ENCODE measurements around the gene NID1.
"Not testable (repeated sequence)": the region's sequence is repeated elsewhere in the genome, so short reads cannot be mapped to it uniquely, and the experiment has no call there.

Gene NID1

DNA sequence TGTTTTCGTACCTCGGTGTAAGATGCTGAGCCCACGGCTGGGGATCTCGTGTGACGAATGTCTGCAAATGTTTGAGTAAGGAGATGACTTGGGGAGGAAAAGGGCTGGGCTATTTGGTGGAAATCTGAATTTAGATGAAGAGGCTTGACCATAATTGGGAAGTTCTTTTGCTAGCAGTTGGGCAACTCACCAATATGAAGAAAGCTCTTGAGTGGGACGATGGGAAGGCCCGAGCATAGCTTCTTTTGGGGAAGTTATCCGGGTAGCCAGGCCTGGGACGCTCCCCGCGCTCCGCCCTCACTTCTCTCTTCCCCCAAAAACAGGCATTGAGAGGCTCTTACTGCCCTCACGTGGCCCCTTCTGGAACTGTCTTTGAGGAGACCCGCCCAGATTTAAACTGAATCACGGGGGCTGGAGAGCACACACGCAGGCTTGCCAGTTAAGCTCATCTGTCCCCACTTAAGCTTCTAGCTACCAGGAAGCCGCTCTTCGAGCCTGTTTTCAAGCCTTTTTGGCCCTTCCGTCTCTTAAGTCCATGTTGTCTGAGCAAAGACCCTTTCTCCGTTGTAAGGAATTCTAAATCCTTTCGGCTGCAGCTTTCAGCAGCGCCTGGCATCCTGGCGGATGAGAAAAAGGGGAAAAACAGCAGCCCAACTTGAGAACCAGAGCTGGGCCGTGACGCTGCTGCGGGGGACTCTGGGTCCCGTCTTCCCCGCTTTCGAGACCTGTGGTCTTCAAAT lies 93.1 kb downstream of the NID1 start:
- peaks cover 5% of the 10 kb centered on the region for H3K27me3 ChIP-seq (ENCODE audit: insufficient read depth, low read length, poor library complexity)
- H3K9ac ChIP-seq (ENCODE audit: low read depth, low read length) = no peak overlapping the region
- DNase-seq = peak; percentile 76
- H3K4me2 ChIP-seq (ENCODE audit: insufficient read depth, low read length) = peak overlapping the region; percentile 24
- 0 out of 2 replicates have a peak, but pooled peaks cover 4% of the 10 kb centered on the region for H3K4me1 ChIP-seq (ENCODE audit: insufficient read depth, low read length)
- no peak overlapping the region for H2AFZ ChIP-seq (ENCODE audit: low read depth, low read length)
- no peaks in the 10 kb centered on the region for H3K79me2 ChIP-seq (ENCODE audit: insufficient read depth, low read length)
- no peaks in the 10 kb centered on the region for H3K36me3 ChIP-seq (ENCODE audit: insufficient read depth, low read length)
- TF ChIP-seq EZH2 (IDR thresholded peaks at IDR 0.05; ENCODE audit: borderline replicate concordance, low read depth, low read length, severe bottlenecking) = no peak
- peak; percentile 77 for TF ChIP-seq CTCF (IDR thresholded peaks at IDR 0.05; ENCODE audit: borderline replicate concordance, extremely low read depth, low read length, poor library complexity, severe bottlenecking)
- H3K27ac ChIP-seq (ENCODE audit: low read length) = no peak overlapping the region
- no peak overlapping the region for H3K4me3 ChIP-seq (ENCODE audit: low read depth in 1 of 2, low read length in 2 of 2)
- peak; percentile 98 for ATAC-seq (ENCODE audit: insufficient read depth, low read depth)
- no peaks in the 10 kb centered on the region for H4K20me1 ChIP-seq (ENCODE audit: insufficient read depth, low read length)
- H3K9me3 ChIP-seq (ENCODE audit: insufficient read depth, low read length, severe bottlenecking) = no peaks in the 10 kb centered on the region

DNA sequence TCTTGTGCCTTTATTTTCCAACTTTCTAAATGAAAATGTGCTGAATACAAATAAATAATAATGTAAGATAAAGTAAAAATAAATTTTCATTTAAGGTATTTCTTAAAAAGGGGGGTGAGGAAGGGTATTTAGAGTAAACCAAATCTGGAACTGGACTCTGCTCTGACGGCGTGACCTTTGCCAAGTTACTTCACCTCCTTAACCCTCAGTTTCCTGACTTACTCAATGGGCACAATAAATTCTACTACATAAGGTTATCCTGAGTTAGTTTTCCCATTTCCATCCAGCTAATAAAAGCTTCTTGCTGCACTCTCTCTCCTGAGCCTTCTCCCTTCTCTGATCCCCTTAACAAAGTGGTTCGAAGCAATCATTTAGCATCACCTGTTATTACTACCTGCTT lies 93.9 kb downstream of the NID1 start:
- H3K4me3 ChIP-seq (ENCODE audit: low read depth in 1 of 2, low read length in 2 of 2) = no peak overlapping the region
- no peak for ATAC-seq (ENCODE audit: insufficient read depth, low read depth)
- no peak for TF ChIP-seq CTCF (IDR thresholded peaks at IDR 0.05; ENCODE audit: borderline replicate concordance, extremely low read depth, low read length, poor library complexity, severe bottlenecking)
- no peak for TF ChIP-seq EZH2 (IDR thresholded peaks at IDR 0.05; ENCODE audit: borderline replicate concordance, low read depth, low read length, severe bottlenecking)
- no peaks in the 10 kb centered on the region for H3K9me3 ChIP-seq (ENCODE audit: insufficient read depth, low read length, severe bottlenecking)
- no peak overlapping the region for H3K9ac ChIP-seq (ENCODE audit: low read depth, low read length)
- H3K27me3 ChIP-seq (ENCODE audit: insufficient read depth, low read length, poor library complexity) = peaks cover 5% of the 10 kb centered on the region
- no peak overlapping the region for H3K4me2 ChIP-seq (ENCODE audit: insufficient read depth, low read length)
- H2AFZ ChIP-seq (ENCODE audit: low read depth, low read length) = no peak overlapping the region
- no peak for DNase-seq
- no peak overlapping the region for H3K27ac ChIP-seq (ENCODE audit: low read length)
- H4K20me1 ChIP-seq (ENCODE audit: insufficient read depth, low read length) = no peaks in the 10 kb centered on the region
- 0 out of 2 replicates have a peak, but pooled peaks cover 4% of the 10 kb centered on the region for H3K4me1 ChIP-seq (ENCODE audit: insufficient read depth, low read length)
- H3K79me2 ChIP-seq (ENCODE audit: insufficient read depth, low read length) = no peaks in the 10 kb centered on the region
- no peaks in the 10 kb centered on the region for H3K36me3 ChIP-seq (ENCODE audit: insufficient read depth, low read length)

DNA sequence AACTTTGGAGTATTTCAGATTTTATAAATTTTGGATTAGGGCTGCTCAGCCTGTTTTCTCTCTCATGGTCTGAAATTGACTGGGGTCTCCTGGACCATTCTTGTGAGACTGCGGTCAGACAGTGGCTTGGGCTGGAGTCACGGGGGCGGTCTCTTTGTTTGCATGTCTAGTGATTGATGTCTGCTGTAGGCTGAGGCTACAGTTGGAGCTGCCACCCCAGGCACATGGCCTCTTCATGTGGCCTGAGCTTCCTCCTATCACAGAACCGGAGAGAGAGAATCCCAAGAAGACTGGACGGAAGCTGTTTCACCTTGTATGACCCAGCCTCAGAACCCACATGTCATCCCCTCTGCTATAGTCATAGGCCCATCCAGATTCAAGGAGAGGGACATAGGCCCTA lies 96.1 kb downstream of the NID1 start:
- Histone ChIP-seq H3K79me2 (ENCODE audit: insufficient read depth, low read length) (no peaks in the 10 kb centered on the region), H3K4me2 (ENCODE audit: insufficient read depth, low read length) (no peak overlapping the region), H3K27me3 (ENCODE audit: insufficient read depth, low read length, poor library complexity) (peaks cover 5% of the 10 kb centered on the region), H3K4me3 (ENCODE audit: low read depth in 1 of 2, low read length in 2 of 2) (no peak overlapping the region), H3K36me3 (ENCODE audit: insufficient read depth, low read length) (no peaks in the 10 kb centered on the region), H3K9me3 (ENCODE audit: insufficient read depth, low read length, severe bottlenecking) (no peaks in the 10 kb centered on the region), H3K27ac (ENCODE audit: low read length) (no peak overlapping the region), H3K9ac (ENCODE audit: low read depth, low read length) (no peak overlapping the region), H3K4me1 (ENCODE audit: insufficient read depth, low read length) (0 out of 2 replicates have a peak, but pooled peaks cover 4% of the 10 kb centered on the region), H2AFZ (ENCODE audit: low read depth, low read length) (no peak overlapping the region), H4K20me1 (ENCODE audit: insufficient read depth, low read length) (no peaks in the 10 kb centered on the region)
- ATAC-seq (ENCODE audit: insufficient read depth, low read depth) = no peak
- no peak for DNase-seq
- TF ChIP-seq EZH2 (IDR thresholded peaks at IDR 0.05; ENCODE audit: borderline replicate concordance, low read depth, low read length, severe bottlenecking) (no peak), CTCF (IDR thresholded peaks at IDR 0.05; ENCODE audit: borderline replicate concordance, extremely low read depth, low read length, poor library complexity, severe bottlenecking) (no peak)

DNA sequence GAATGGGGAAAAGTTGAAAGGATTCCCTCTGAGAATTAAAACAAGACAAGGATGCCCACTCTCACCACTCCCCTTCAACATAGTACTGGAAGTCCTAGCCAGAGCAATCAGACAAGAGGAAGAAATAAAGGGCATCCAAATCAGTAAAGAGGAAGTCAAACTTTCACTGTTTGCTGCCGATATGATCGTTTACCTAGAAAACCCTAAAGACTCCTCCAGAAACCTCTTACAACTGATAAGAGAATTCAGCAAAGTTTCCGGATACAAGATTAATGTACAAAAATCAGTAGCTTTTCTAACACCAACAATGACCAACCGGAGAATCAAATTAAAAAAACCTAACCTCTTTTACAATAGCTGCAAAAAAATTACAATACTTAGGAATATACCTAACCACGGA lies 98.8 kb downstream of the NID1 start:
- not testable (repeated sequence) for H4K20me1 ChIP-seq (ENCODE audit: insufficient read depth, low read length); H3K36me3 ChIP-seq (ENCODE audit: insufficient read depth, low read length); H3K4me3 ChIP-seq (ENCODE audit: low read depth in 1 of 2, low read length in 2 of 2); H2AFZ ChIP-seq (ENCODE audit: low read depth, low read length); ATAC-seq (ENCODE audit: insufficient read depth, low read depth); H3K9ac ChIP-seq (ENCODE audit: low read depth, low read length); H3K79me2 ChIP-seq (ENCODE audit: insufficient read depth, low read length); H3K27me3 ChIP-seq (ENCODE audit: insufficient read depth, low read length, poor library complexity); H3K27ac ChIP-seq (ENCODE audit: low read length); H3K4me1 ChIP-seq (ENCODE audit: insufficient read depth, low read length); DNase-seq; H3K4me2 ChIP-seq (ENCODE audit: insufficient read depth, low read length); H3K9me3 ChIP-seq (ENCODE audit: insufficient read depth, low read length, severe bottlenecking)
